K562 (cell line): ENCODE data around the gene CIAO3.

ENCODE experiments used
- GATAD2A ChIP-seq: fragments of 450-650 bp; IDR thresholded peaks from 2 replicates; pipeline ENCODE4 v1.6.1; 2017
- ILK ChIP-seq: fragments of 450-650 bp; IDR thresholded peaks from 2 replicates; pipeline ENCODE4 v1.6.1; 2016; ENCODE audit warnings: missing genetic modification characterization, low read depth, mild to moderate bottlenecking, missing compliant biosample characterization, moderate library complexity, borderline replicate concordance
- JUNB ChIP-seq: fragments of 450-650 bp; formaldehyde crosslinking; conservative IDR thresholded peaks from 2 replicates; pipeline ENCODE4 v1.4.0; 2020; ENCODE audit warnings: mild to moderate bottlenecking
- PHF21A ChIP-seq: fragments of 450-650 bp; IDR thresholded peaks from 2 replicates; pipeline ENCODE4 v1.6.1; 2017; ENCODE audit warnings: low read depth, borderline replicate concordance
- ZBTB7A ChIP-seq: IDR thresholded peaks from 2 replicates; pipeline ENCODE4 v1.6.1; 2011; ENCODE audit warnings: low read depth, mild to moderate bottlenecking, low read length, moderate library complexity, borderline replicate concordance; ENCODE audit not compliant: control insufficient read depth
- TF ChIP-seq, protein P1 (sequence below), 2 experiments: fragments of 450-650 bp in 1 of 2; sonication (generic) in 1 of 2; formaldehyde crosslinking in 1 of 2; IDR thresholded peaks in 1 of 2; conservative IDR thresholded peaks in 1 of 2; 2 replicates each; pipeline versions ENCODE4 v1.6.1 to v1.8.1; 2016 to 2023; ENCODE audit warnings: mild to moderate bottlenecking in 2 of 2, moderate library complexity in 2 of 2, inconsistent platforms in 1 of 2, missing genetic modification reagents in 1 of 2
- TF ChIP-seq, protein P2 (sequence below): sonication (generic); formaldehyde crosslinking; IDR thresholded peaks from 2 replicates; pipeline ENCODE4 v1.8.0; 2022; ENCODE audit warnings: mild to moderate bottlenecking, missing genetic modification reagents
- TF ChIP-seq, protein P3 (sequence below): fragments of 450-650 bp; formaldehyde crosslinking; IDR thresholded peaks from 2 replicates; pipeline ENCODE4 v1.4.0; 2020; ENCODE audit warnings: mild to moderate bottlenecking, mixed read lengths

DNA sequence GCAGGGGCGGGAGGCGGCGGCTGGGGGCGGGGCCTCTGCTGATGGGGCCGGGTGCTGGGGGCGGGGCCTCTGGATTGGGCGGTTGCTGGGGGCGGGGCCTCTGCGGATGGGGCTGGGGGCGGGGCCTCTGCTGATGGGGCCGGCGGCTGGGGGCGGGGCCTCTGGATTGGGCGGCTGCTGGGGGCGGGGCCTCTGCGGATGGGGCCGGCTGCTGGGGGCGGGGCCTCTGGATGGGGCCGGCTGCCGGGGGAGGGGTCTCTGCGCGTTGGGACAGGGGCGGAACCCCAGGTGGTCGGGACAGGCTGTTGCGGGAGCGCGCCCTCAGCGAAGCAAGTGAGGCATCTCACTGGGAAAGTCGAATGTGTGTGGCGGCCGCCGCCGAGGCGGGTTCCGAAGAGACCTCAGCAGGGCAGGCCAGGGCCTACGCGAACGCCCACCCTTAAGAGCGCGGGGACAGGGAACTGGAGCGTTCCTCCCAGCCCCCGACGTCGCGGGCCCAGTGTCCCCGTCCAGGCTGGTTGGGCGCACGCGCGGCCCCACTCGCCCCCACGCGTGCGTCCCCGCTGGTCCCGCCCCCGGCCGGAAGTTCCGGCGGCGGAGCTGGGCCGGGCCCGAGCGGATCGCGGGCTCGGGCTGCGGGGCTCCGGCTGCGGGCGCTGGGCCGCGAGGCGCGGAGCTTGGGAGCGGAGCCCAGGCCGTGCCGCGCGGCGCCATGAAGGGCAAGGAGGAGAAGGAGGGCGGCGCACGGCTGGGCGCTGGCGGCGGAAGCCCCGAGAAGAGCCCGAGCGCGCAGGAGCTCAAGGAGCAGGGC, 60.8 kb downstream of the CIAO3 start, which contains the start of gene STUB1:
- TF ChIP-seq ILK (tag), result no peak
- no peak for TF ChIP-seq JUNB (CRISPR knock-in tag)
- TF ChIP-seq, protein P1, sequence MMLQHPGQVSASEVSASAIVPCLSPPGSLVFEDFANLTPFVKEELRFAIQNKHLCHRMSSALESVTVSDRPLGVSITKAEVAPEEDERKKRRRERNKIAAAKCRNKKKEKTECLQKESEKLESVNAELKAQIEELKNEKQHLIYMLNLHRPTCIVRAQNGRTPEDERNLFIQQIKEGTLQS (IDR thresholded peaks at IDR 0.05), result no peak
- TF ChIP-seq, protein P1 (CRISPR knock-in tag; conservative IDR thresholded peaks at IDR 0.05), result no peak
- no peak for TF ChIP-seq GATAD2A
- TF ChIP-seq ZBTB7A, result peak; percentile 89
- TF ChIP-seq PHF21A, result no peak
- TF ChIP-seq, protein P2, sequence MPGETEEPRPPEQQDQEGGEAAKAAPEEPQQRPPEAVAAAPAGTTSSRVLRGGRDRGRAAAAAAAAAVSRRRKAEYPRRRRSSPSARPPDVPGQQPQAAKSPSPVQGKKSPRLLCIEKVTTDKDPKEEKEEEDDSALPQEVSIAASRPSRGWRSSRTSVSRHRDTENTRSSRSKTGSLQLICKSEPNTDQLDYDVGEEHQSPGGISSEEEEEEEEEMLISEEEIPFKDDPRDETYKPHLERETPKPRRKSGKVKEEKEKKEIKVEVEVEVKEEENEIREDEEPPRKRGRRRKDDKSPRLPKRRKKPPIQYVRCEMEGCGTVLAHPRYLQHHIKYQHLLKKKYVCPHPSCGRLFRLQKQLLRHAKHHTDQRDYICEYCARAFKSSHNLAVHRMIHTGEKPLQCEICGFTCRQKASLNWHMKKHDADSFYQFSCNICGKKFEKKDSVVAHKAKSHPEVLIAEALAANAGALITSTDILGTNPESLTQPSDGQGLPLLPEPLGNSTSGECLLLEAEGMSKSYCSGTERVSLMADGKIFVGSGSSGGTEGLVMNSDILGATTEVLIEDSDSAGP, result no peak
- TF ChIP-seq, protein P3, sequence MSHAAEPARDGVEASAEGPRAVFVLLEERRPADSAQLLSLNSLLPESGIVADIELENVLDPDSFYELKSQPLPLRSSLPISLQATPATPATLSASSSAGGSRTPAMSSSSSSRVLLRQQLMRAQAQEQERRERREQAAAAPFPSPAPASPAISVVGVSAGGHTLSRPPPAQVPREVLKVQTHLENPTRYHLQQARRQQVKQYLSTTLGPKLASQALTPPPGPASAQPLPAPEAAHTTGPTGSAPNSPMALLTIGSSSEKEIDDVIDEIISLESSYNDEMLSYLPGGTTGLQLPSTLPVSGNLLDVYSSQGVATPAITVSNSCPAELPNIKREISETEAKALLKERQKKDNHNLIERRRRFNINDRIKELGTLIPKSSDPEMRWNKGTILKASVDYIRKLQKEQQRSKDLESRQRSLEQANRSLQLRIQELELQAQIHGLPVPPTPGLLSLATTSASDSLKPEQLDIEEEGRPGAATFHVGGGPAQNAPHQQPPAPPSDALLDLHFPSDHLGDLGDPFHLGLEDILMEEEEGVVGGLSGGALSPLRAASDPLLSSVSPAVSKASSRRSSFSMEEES (CRISPR knock-in tag), result no peak
